Hematopoietic multipotent progenitor cell treated with erythropoietin and hydrocortisone succinate and interleukin-3 and kit ligand, for 15 days (in vitro differentiated cells): ENCODE results near the gene SLC39A12.

Source experiments
- DNase-seq: peaks from one replicate; pipeline ENCODE4 v3.0.0-alpha.2; 2015; ENCODE audit warnings: low spot score

Gene SLC39A12

GRCh38 chr10:17963431-17963830 is 11.7 kb downstream of the SLC39A12 start:
- no peak for DNase-seq

DNA sequence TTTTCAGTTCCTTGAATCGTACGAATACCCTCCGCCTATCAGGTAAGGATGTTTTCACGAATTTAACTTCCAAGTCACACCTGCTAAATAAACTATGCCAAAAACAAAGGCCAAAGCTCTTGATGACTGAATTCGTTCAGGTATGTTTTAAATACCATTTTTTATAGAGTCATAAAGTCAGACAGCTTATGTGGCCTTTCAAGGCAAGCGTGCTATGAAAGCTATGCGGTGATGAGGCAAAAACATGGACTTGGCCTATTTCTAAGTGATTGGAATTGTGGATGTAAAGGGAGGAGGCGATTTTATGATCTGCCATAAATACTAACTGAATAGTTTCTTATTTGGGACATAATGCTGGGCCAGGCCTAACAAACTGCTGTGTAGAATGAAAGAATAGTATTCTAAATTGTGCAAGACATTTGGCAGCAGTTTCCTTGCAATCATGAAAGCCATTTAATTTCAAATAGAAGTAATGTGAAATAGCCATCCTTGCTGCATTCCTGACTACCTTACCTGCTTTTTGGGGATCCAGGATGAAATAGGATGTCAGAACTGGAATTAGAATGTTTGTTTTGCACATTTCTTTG is 14.0 kb downstream of the SLC39A12 start:
- no peak for DNase-seq

- DNase-seq = no peak
These were observed 22.8 kb downstream of the SLC39A12 start for GRCh38 chr10:17974505-17974904.

DNA sequence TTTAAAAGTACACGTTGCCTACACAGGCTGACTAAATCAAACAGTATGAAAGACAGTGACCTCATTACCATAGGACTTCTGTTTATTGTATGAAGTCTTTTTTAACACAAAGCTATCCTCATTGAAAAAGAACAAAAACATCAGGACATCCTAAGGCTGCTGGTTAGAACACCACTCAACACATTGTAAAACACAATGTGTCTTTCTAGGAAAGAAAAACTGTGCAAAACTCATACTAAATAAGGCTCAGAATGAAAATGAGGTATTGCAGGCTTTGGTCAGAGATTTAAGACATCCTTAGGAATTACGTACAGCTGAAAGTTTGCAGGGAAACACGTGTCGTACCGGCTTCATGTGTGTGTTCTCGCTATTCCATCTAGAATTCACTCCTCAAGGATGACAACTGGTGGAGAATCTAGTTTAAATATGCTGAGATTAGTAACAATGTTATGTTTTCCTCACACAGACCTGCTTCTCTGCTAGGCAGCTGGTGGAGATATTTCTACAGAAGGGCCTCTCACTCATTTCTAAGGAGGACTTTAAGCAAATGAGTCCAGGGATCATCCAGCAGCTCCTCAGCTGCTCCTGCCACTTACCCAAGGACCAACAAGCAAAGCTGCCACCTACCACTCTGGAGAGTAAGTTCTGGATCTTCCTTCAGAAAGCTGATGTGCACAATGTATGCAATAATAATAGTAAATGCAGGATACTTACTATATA is 29.3 kb downstream of the SLC39A12 start:
- DNase-seq = no peak

- no peak for DNase-seq
These were observed 30.2 kb downstream of the SLC39A12 start for GRCh38 chr10:17981766-17982380.

- no peak for DNase-seq
These were observed 32.3 kb downstream of the SLC39A12 start for GRCh38 chr10:17984056-17984455.

GRCh38 chr10:17984563-17984962 is 32.8 kb downstream of the SLC39A12 start:
- no peak for DNase-seq

GRCh38 chr10:17989908-17990767 is 38.4 kb downstream of the SLC39A12 start:
- no peak for DNase-seq

GRCh38 chr10:17992266-17992665 is 40.5 kb downstream of the SLC39A12 start:
- DNase-seq = no peak

DNA sequence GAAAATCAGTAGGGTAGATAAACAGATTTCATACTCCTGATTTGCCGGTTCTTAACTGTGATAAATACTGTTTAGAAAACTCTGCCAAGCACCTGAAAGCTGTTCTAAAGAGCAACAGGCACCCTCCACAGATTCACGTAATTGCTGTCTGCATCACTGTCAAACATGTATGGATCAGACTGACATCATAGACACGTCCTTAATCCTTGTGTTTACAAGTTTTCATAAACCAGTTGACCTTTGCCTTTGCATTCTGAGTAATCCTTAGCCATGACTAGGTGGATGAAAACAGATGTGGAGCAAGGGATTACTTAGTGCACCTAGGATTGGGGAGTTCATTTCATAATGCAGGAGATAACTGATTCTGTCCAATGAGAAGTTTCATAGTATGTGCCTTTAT is 41.6 kb downstream of the SLC39A12 start:
- DNase-seq = no peak

DNA sequence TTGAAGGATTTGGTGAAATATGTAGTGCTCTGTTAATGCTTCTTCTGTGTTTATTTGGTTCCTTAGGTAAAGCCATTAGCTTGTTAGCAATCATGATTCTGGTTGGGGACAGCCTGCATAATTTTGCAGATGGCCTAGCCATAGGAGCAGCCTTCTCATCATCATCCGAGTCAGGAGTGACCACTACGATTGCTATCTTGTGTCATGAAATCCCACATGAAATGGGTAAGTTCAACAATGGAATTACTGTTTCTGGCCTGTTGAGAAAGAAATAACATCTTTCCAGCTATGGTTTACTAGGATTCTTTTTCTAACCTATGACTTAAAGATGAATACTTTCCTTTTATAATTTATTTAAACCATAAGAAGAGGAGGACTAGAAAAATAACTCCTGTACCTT is 48.9 kb downstream of the SLC39A12 start:
- no peak for DNase-seq

DNA sequence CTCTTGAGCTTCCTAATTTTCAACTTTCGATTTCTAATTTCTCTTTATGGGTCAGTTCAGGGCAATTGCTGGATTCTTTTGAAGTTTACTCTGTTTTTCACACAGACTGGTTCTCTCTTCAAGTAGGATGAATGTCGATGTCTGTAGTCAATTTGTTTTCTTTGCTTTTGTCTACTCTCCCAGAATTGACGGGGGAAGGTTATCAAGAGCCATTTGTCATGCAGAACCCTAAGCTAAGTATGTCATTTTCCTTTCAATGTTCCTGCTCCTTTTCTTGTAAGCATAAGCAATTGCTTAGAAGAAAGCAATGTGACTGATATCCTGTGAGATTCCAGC is 53.7 kb downstream of the SLC39A12 start:
- DNase-seq = no peak

DNA sequence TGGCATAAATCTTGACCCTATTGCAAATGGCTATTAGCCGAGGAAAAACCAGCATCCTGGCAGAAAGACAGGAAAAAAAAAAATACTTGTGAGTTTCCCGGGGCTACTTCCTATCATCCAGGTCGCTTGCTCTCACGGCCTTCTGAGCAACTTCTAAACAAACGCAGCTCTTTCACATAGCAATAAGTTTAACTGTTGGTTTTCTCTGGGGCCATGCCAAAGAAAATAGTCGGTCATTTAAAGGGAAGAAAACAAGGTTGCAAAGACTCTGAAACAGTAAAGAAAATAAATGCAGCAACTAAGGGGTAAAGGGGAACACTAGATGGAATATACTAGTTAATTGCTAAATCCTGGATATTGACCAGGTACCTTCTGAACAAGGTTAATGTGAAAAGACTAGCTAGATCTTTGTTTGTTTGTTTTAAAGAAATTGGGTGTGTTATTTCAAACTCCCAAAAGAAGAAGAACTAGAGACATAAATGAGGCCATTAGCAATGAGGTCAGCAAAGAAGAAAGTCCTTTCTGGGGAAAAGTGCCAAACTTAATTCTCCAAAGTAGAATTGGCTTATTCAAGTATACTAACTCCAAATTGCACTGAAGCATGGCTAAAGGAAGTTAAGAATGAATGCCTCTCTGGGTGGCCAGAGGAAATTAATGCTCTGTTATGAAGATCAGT is 54.2 kb downstream of the SLC39A12 start:
- DNase-seq = no peak

DNA sequence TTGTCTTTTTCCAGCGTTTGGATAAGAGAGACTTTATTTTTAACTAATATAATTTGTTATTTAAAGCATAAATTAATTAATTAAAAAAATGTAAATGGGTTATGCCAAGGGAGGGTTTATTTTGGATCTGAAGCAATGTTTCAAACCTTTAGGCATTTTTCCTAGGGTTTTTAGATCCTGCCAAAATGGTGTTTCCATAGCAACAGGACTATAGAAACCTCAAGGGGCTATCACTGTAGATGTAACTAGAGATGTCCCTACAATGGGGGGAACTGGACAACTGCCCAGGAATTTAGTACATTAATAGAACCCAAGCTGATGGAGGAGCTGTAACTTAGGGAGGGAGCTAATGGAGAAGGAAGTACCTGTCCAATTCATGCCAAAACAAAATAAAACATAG is 57.3 kb downstream of the SLC39A12 start:
- DNase-seq = no peak

GRCh38 chr10:18010050-18010449 is 58.3 kb downstream of the SLC39A12 start:
- no peak for DNase-seq

- DNase-seq = no peak
These were observed 68.8 kb downstream of the SLC39A12 start for GRCh38 chr10:18020523-18020922.

GRCh38 chr10:18021725-18022480 is 70.2 kb downstream of the SLC39A12 start:
- DNase-seq = no peak

DNA sequence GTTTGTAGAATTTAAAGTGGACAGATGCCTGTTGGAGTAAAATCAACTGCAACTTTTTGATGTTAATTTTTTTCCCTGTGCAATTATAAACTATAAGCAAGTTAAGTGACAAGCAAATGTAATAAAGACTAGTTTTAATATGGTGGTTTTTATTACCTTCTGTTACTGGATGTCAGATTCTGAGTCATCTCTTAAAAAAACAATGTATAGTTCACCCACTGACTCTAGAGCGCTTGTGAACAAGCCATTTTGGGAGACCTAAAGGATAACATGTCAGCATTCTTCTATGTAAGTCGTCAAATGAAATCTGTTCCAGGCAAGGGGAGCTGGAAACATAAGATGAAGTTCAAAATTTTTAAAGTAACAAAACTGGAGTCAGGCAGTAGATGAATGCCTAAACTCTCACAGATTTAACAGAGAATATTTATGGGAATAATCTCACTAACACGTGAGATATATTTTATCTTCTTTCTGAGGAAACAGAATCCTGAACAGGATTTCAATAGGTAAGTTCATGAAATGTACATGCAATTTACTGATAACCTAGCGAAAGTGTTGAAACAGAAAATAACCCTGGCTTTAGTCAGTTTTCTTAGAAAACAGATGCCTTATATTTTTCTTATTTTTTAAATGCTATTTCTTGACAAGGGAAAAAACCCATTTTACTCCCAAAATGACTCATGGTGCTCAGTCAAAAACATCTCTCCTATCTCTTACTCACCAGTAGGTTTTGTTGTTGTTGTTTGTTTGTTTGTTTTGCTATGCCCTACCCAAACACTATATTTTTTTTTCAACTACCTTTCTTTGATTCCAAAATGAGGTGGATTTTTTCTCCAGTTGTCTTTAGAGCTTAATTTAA is 91.7 kb downstream of the SLC39A12 start:
- DNase-seq = no peak

DNA sequence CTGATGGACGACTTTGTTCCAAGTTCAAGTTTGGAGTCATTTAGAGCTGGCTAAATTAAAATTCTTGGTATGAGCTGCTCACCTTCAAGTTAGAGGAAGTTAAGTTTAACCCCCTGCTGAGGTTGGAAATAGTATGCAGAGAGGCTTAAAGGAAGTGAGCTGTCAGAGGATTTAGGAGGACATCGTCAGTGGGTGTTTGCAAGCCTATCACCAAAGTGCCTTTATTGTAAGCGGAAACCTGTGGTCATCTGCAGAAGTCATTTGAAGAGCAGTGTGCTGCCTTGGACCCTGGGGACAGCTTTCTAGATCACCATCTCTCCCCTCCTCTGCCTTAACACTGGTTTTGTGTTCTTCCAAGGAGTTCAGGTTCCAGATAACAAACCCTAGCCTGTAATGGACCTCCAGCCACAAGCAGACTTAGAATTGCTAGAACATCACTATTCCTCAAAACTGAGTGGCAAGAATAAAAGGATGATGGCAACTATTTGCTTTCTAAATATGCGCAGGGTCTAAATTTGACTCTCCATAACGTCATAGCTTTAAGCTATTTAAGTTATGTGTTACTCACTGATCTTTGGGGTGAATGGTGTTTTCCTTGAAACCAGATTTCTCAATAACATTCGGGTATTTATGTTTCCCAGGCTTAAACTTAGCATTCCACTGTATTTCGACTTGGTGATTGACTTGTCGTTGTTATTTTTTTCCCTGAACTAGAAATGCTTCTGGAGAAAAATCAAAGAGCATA is 93.4 kb downstream of the SLC39A12 start:
- no peak for DNase-seq

DNA sequence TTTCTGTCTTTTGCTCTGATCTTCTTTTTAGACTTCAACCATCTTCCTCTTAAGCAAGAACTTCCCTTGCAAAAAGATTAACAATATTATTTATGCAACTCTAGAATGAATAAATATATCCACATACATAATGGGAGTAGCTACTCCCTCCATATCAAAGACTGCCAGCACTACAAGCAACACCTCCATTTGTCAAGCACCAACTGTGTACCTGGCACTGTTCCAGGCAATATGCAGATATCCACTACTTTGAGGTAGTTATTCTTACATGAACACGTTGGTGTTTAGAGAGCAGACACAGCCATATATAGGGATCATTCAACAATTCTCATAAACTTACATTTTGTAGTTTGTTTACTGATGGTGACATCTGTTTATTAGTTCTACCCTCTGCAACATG is 104.9 kb downstream of the SLC39A12 start:
- DNase-seq = no peak
